ENCODE data around the gene DMC1.

- no peak for TF ChIP-seq POLR2A (IDR thresholded peaks at IDR 0.05)
- TF ChIP-seq EP300 (IDR thresholded peaks at IDR 0.05), result no peak
These were observed 32.2 kb upstream of the DMC1 start for GRCh38 chr22:38602166-38602565.
